K562 (cell line): ENCODE results near the gene TSPAN11. TPM values are rescaled to one million over a fixed set of nuclear protein-coding genes. Genes with fewer than 3 reads are reported as not detected.

ENCODE experiments used
- ATAC-seq: fragments of 200-7000 bp; cut with Tn5 transposase; 3 replicates; pipeline ENCODE4 v1.9.1; 2020; ENCODE audit warnings: moderate library complexity
- BruUV-seq: library from RNA; stranded (reverse); fragments of 400-500 nt; replicated peaks from 2 replicates; lab custom pipeline; 2021; lab: Mats Ljungman, UMichigan
- CTCF ChIA-PET: fragments of 300-600 bp; formaldehyde crosslinking; extraction: SDS; loops from one replicate; lab custom pipeline; 2021; ENCODE audit warnings: low intra/inter-chr PET ratio; lab: Yijun Ruan, JAX
- POLR2A ChIA-PET: fragments of 300-600, 350-650 bp; sonication (Branson Sonifier 250); formaldehyde crosslinking; extraction: SDS; loops from one replicate; lab custom pipeline; 2021; ENCODE audit warnings: antibody characterized with exemption, inconsistent platforms; lab: Yijun Ruan, JAX
- DNase-seq, 4 experiments: peaks; one replicate each; pipeline versions ENCODE4 v3.0.0 to v3.0.0-alpha.2; 2011 to 2018; ENCODE audit warnings: low spot score in 3 of 4, mixed read lengths in 3 of 4; ENCODE audit errors: extremely low read depth in 1 of 4
- FAIRE-seq: peaks from 2 replicates; lab custom pipeline; 2011; peaks lifted over from hg19 to GRCh38; lab: Jason Lieb, UNC
- H2AFZ ChIP-seq: 2 replicates; pipeline ENCODE4 v1.6.0; 2011; ENCODE audit warnings: low read depth, low read length, control low read depth, inconsistent platforms
- H3K27ac ChIP-seq: fragments of 200-600 bp; 3 replicates; pipeline ENCODE4 v1.8.0; 2011; ENCODE audit warnings: low read depth, mild to moderate bottlenecking, control low read depth, inconsistent platforms, low read length, moderate library complexity, mixed read lengths; ENCODE audit errors: extremely low read depth
- H3K27me3 ChIP-seq, 2 experiments: fragments of 300-600 bp in 1 of 2; 2 replicates in 1 of 2; 3 replicates in 1 of 2; pipeline versions ENCODE4 v1.6.0 to v1.8.0; 2011; ENCODE audit warnings: inconsistent platforms in 2 of 2, low read length in 2 of 2, mild to moderate bottlenecking in 1 of 2, mixed read lengths in 1 of 2, moderate library complexity in 1 of 2; ENCODE audit not compliant: control insufficient read depth in 2 of 2, insufficient read depth in 2 of 2
- H3K36me3 ChIP-seq: fragments of 300-600 bp; 3 replicates; pipeline ENCODE4 v1.8.0; 2011; ENCODE audit warnings: mild to moderate bottlenecking, low read length, inconsistent platforms; ENCODE audit not compliant: control insufficient read depth, insufficient read depth
- H3K4me1 ChIP-seq, 2 experiments: fragments of 200-600 bp in 1 of 2; replicated peaks in 1 of 2; 2 replicates in 1 of 2; 3 replicates in 1 of 2; pipeline versions ENCODE4 v1.5.1 to v1.8.0; 2011; ENCODE audit warnings: inconsistent platforms in 2 of 2, low read length in 2 of 2, mild to moderate bottlenecking in 1 of 2, mixed read lengths in 1 of 2, moderate library complexity in 1 of 2; ENCODE audit not compliant: control insufficient read depth in 2 of 2, insufficient read depth in 2 of 2
- H3K4me2 ChIP-seq: 2 replicates; pipeline ENCODE4 v1.6.1; 2011; ENCODE audit warnings: low read length, control low read depth, inconsistent platforms, mixed read lengths; ENCODE audit not compliant: insufficient read depth
- H3K4me3 ChIP-seq: fragments of 200-600 bp; sonication (generic), shearing (Covaris generic); 2 replicates; pipeline ENCODE4 v1.5.1; 2016; ENCODE audit warnings: control low read depth, inconsistent platforms
- H3K79me2 ChIP-seq: fragments of 200-600 bp; 3 replicates; pipeline ENCODE4 v1.8.0; 2011; ENCODE audit warnings: low read length, inconsistent platforms; ENCODE audit not compliant: control insufficient read depth, insufficient read depth
- H3K9ac ChIP-seq, 2 experiments: 2 replicates each; pipeline versions ENCODE4 v1.6.0 to v1.6.1; 2011; ENCODE audit warnings: low read depth in 2 of 2, low read length in 2 of 2, control low read depth in 1 of 2, inconsistent platforms in 1 of 2, mild to moderate bottlenecking in 1 of 2, mixed read lengths in 1 of 2; ENCODE audit not compliant: insufficient read depth in 1 of 2
- H3K9me1 ChIP-seq: one replicate; pipeline ENCODE4 v1.6.0; 2011; ENCODE audit warnings: inconsistent platforms, mild to moderate bottlenecking, low read length, moderate library complexity; ENCODE audit not compliant: control insufficient read depth, insufficient read depth
- H3K9me3 ChIP-seq: replicated peaks from 2 replicates; pipeline ENCODE4 v1.5.1; 2011; ENCODE audit warnings: low read depth, low read length, inconsistent platforms; ENCODE audit not compliant: control insufficient read depth, insufficient read depth
- H4K20me1 ChIP-seq: replicated peaks from 2 replicates; pipeline ENCODE4 v1.6.1; 2011; ENCODE audit warnings: low read length, inconsistent platforms, mixed read lengths; ENCODE audit not compliant: control insufficient read depth, insufficient read depth
- ATF1 ChIP-seq, 2 experiments: fragments of 450-650 bp in 1 of 2; IDR thresholded peaks; 2 replicates each; pipeline ENCODE4 v1.6.1; 2016; ENCODE audit warnings: missing compliant biosample characterization in 1 of 2, missing genetic modification characterization in 1 of 2
- CCAR2 ChIP-seq: fragments of 200-400 bp; formaldehyde crosslinking; IDR thresholded peaks from 2 replicates; pipeline ENCODE4 v1.6.1; 2017; ENCODE audit warnings: mild to moderate bottlenecking, low read depth, low read length
- EP400 ChIP-seq: fragments of 450-650 bp; IDR thresholded peaks from 2 replicates; pipeline ENCODE4 v1.6.1; 2017; ENCODE audit warnings: antibody characterized with exemption, mild to moderate bottlenecking, moderate library complexity
- KAT8 ChIP-seq: fragments of 450-650 bp; IDR thresholded peaks from 2 replicates; pipeline ENCODE4 v1.6.1; 2016; ENCODE audit warnings: low read depth, mild to moderate bottlenecking
- NR3C1 ChIP-seq: sonication (generic); formaldehyde crosslinking; IDR thresholded peaks from 2 replicates; pipeline ENCODE4 v1.8.1; 2022; ENCODE audit warnings: missing genetic modification reagents
- POLR2A ChIP-seq: fragments of 450-650 bp; conservative IDR thresholded peaks from 2 replicates; pipeline ENCODE4 v1.6.1; 2016
- POLR2H ChIP-seq: IDR thresholded peaks from 2 replicates; pipeline ENCODE4 v1.6.1; 2016; ENCODE audit warnings: missing genetic modification characterization, low read depth, mild to moderate bottlenecking, control low read depth, missing compliant biosample characterization, moderate library complexity
- SMARCB1 ChIP-seq: IDR thresholded peaks from 2 replicates; pipeline ENCODE4 v1.6.1; 2011; ENCODE audit warnings: improper control_type of control experiment, low read depth; ENCODE audit not compliant: insufficient read length
- SNRNP70 ChIP-seq: fragments of 200-400 bp; formaldehyde crosslinking; optimal IDR thresholded peaks from 2 replicates; pipeline ENCODE3; 2017; ENCODE audit warnings: low read depth, low read length
- SREBF2 ChIP-seq: sonication (generic); formaldehyde crosslinking; IDR thresholded peaks from 2 replicates; pipeline ENCODE4 v1.4.0; 2020; ENCODE audit warnings: mild to moderate bottlenecking, missing genetic modification reagents
- SRF ChIP-seq, 2 experiments: fragments of 250-450, 450-650 bp in 1 of 2; sonication (Bioruptor Pico) in 1 of 2; sonication (generic) in 1 of 2; formaldehyde crosslinking; IDR thresholded peaks; 2 replicates each; pipeline versions ENCODE4 v1.5.0 to v1.5.1; 2020 to 2022; ENCODE audit warnings: mild to moderate bottlenecking in 1 of 2, missing genetic modification reagents in 1 of 2
- SRSF1 ChIP-seq: fragments of 200-400 bp; formaldehyde crosslinking; IDR thresholded peaks from 2 replicates; pipeline ENCODE4 v1.6.1; 2017; ENCODE audit warnings: mild to moderate bottlenecking, low read depth, low read length, moderate library complexity
- ZC3H11A ChIP-seq: IDR thresholded peaks from 2 replicates; pipeline ENCODE4 v1.6.1; 2012; ENCODE audit warnings: low read depth, low read length, improper control_type of control experiment
- ZNF146 ChIP-seq: IDR thresholded peaks from one replicate; pipeline ENCODE4 v1.6.1; 2018; ENCODE audit warnings: missing compliant biosample characterization; ENCODE audit not compliant: unreplicated experiment
- ZNF408 ChIP-seq: fragments of 250-450 bp; sonication (Bioruptor Pico); IDR thresholded peaks from 2 replicates; pipeline ENCODE4 v1.4.0; 2020; ENCODE audit warnings: low read depth, mild to moderate bottlenecking, moderate library complexity
- ZNF764 ChIP-seq: fragments of 250-450 bp; sonication (Bioruptor Pico); IDR thresholded peaks from 2 replicates; pipeline ENCODE4 v1.4.0; 2020; ENCODE audit warnings: low read depth, mild to moderate bottlenecking, moderate library complexity
- WGBS: fragments of 100-300 bp; shearing (Covaris generic); methylation state at CpG from one replicate; pipeline ENCODE4 v1.1.6; 2016; ENCODE audit warnings: low coverage, mixed read lengths; ENCODE audit not compliant: insufficient coverage; ENCODE audit errors: missing lambda C conversion rate; 5-methylcytosine and 5-hydroxymethylcytosine counted together
- in situ Hi-C: fragments of 300-500 bp; cut with MboI; formaldehyde crosslinking; loops from 4 replicates; pipeline ENCODE4 v1.15.0; 2018; ENCODE audit warnings: inconsistent platforms, mixed read lengths
- intact Hi-C: fragments of 100-400 bp; cut with micrococcal nuclease; formaldehyde crosslinking; loops from 2 replicates; pipeline ENCODE4 v1.14.2; 2022
- polyA plus RNA-seq, 8 experiments: library from polyadenylated mRNA; depleted of rRNA in 4 of 8; stranded (reverse) in 5 of 8; unstranded in 3 of 8; fragments of >200 nt; fragmentation: Nextera tagmentation in 2 of 8; fragmentation: Illumina TruSeq in 1 of 8; extraction: Ambion mirVana in 2 of 8; extraction: Trizol in 1 of 8; gene quantifications; 2 replicates each; pipeline versions ENCODE4 v1.2.1 to v1.2.3, GENCODE V29; 2011 to 2014; ENCODE audit warnings: inconsistent platforms in 1 of 8, missing spikeins in 1 of 8
- total RNA-seq, 7 experiments: library from RNA; depleted of rRNA in 6 of 7; stranded (reverse); fragments of >200 nt in 6 of 7; fragmentation: Illumina TruSeq in 2 of 7; extraction: Trizol in 2 of 7; gene quantifications; 2 replicates each; pipeline versions ENCODE4 v1.2.1 to v1.2.3, GENCODE V29; 2011 to 2021; ENCODE audit warnings: low replicate concordance in 1 of 7
- TF ChIP-seq, protein P1 (sequence below), 3 experiments: fragments of 200-800 bp in 1 of 3; fragments of 250-450 bp in 1 of 3; fragments of 450-650 bp in 1 of 3; sonication (Bioruptor Pico) in 1 of 3; sonication (Bioruptor generic) in 1 of 3; formaldehyde crosslinking in 1 of 3; IDR thresholded peaks; 2 replicates each; pipeline versions ENCODE4 v1.6.1 to v1.8.0; 2016 to 2022; ENCODE audit warnings: mild to moderate bottlenecking in 2 of 3, missing genetic modification characterization in 2 of 3, missing compliant biosample characterization in 1 of 3, moderate library complexity in 1 of 3

TSPAN11 gene
- total and polyA plus RNA-seq, 9 of the 15 experiments (the other 6 are each of a cell fraction or from before 2014, with no cell fraction given), result not detected

DNA sequence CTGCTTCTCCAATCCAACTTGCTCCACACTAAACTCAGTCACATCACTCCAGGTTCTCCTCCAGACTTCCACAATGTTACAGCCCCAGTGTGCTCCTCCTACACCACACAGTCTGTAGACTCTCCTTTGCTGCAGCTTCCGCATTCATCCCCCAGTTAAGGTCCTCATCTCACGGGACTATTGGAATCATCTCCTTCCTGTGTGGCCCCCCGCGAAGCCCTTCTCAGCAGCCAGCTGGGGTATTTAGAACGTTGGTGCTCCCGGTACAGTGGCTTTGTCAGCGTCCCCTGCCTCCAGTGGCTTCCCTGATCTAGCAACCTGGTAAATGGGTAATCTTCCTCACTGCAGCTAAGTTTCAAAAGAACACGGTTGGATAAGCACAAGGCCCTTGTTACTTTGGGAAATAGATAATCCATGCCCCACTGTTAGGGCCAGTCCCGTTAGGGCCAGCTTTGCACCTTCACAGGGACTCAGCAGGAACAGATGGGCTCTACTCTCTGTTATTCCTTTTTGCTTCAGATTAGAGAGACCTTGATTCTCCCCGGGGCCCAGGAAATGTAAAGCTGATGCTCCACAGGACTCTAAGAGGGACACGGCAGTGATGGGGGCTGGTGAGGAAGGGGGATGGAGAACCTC is 823 bp upstream of the TSPAN11 start (continued):
- TF ChIP-seq POLR2H (tag), result no peak
- TF ChIP-seq NR3C1, result no peak
- TF ChIP-seq ZNF764 (CRISPR knock-in tag), result no peak
- TF ChIP-seq SRSF1, result no peak
- TF ChIP-seq, all 486 proteins: peak for 0

DNA sequence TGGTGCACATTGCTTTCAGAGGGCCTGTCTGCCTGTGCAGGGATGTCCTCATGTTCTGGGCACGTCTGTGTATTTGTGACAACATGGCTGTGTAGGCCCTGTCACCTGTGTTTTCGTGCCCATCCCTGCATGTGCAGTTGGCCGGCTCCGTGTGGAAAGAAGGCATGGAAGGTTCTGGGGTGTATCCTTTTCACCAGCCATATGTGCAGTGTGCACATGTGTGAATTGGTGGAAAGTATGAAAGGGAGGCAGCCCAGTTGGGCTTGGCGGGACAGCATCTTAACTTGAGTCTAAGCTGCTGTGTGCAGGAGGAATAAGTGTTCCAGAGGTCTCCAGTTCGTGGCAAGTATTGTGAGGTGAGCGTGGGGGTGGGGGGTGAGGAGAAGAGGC is 669 bp downstream of the TSPAN11 start:
- no peaks in the 10 kb centered on the region for H3K36me3 ChIP-seq
- intact Hi-C loops (no loop called here), in situ Hi-C loops (no loop called here)
- no peak overlapping the region for H2AFZ ChIP-seq
- DNase-seq (no peak), ATAC-seq (no peak), FAIRE-seq (no peak)
- no peaks in the 10 kb centered on the region for H3K9me3 ChIP-seq
- H3K4me1 ChIP-seq, result no peaks in the 10 kb centered on the region
- H3K9ac ChIP-seq, result no peak overlapping the region
- H3K27me3 ChIP-seq, result peaks cover 39 to 60% of the 10 kb centered on the region in 2 experiments; a peak in 4 of 5 replicates
- ChIA-PET POLR2A (interaction anchor here (0.6 kb wide), 1 partner anchor 18 kb away, joined by 3 read pairs; no protein-coding TSS in a partner anchor), CTCF (no interaction called here)
- H3K79me2 ChIP-seq, result no peaks in the 10 kb centered on the region
- no peaks in the 10 kb centered on the region for H4K20me1 ChIP-seq
- H3K4me2 ChIP-seq, result no peak overlapping the region
- no peak overlapping the region for H3K27ac ChIP-seq
- H3K4me3 ChIP-seq, result no peak overlapping the region
- H3K9me1 ChIP-seq, result no peaks in the 10 kb centered on the region
- 0% methylated on average over 7 of the region's 7 CpGs for WGBS
- BruUV-seq, result no TSS peak
- TF ChIP-seq POLR2A, result no peak
- no peak for TF ChIP-seq SRF (CRISPR knock-in tag; IDR thresholded peaks at IDR 0.05)
- TF ChIP-seq ZNF408, result no peak
- TF ChIP-seq ATF1 (CRISPR knock-in tag; IDR thresholded peaks at IDR 0.05), result no peak
- no peak for TF ChIP-seq ATF1 (tag; IDR thresholded peaks at IDR 0.05)
- no peak for TF ChIP-seq POLR2H (tag)
- no peak for TF ChIP-seq SREBF2 (CRISPR knock-in tag)
- TF ChIP-seq EP400, result no peak
- TF ChIP-seq ZNF146 (CRISPR knock-in tag), result no peak
- TF ChIP-seq, protein P1, sequence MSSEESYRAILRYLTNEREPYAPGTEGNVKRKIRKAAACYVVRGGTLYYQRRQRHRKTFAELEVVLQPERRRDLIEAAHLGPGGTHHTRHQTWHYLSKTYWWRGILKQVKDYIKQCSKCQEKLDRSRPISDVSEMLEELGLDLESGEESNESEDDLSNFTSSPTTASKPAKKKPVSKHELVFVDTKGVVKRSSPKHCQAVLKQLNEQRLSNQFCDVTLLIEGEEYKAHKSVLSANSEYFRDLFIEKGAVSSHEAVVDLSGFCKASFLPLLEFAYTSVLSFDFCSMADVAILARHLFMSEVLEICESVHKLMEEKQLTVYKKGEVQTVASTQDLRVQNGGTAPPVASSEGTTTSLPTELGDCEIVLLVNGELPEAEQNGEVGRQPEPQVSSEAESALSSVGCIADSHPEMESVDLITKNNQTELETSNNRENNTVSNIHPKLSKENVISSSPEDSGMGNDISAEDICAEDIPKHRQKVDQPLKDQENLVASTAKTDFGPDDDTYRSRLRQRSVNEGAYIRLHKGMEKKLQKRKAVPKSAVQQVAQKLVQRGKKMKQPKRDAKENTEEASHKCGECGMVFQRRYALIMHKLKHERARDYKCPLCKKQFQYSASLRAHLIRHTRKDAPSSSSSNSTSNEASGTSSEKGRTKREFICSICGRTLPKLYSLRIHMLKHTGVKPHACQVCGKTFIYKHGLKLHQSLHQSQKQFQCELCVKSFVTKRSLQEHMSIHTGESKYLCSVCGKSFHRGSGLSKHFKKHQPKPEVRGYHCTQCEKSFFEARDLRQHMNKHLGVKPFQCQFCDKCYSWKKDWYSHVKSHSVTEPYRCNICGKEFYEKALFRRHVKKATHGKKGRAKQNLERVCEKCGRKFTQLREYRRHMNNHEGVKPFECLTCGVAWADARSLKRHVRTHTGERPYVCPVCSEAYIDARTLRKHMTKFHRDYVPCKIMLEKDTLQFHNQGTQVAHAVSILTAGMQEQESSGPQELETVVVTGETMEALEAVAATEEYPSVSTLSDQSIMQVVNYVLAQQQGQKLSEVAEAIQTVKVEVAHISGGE (CRISPR knock-in tag; IDR thresholded peaks at IDR 0.05), result no peak
- no peak for TF ChIP-seq SMARCB1
- TF ChIP-seq CCAR2, result no peak
- TF ChIP-seq SNRNP70, result no peak
- TF ChIP-seq ZC3H11A, result no peak
- TF ChIP-seq KAT8, result no peak
